Subcutaneous abdominal adipose tissue (tissue), 5 donors: ENCODE measurements around the gene PSMC3.
A peak's percentile ranks its signal among the peaks of the same experiment; 100 is the strongest.

Experiments
- H3K27ac ChIP-seq: one replicate; pipeline ENCODE4 v1.7.0; 2013; ENCODE audit warnings: low read depth, mild to moderate bottlenecking, inconsistent platforms, low read length, moderate library complexity
- H3K27me3 ChIP-seq, 5 donors: one replicate each; pipeline ENCODE4 v1.7.0; 2013; ENCODE audit warnings: low read length in 5 of 5, inconsistent platforms in 1 of 5; ENCODE audit not compliant: control insufficient read depth in 5 of 5, insufficient read depth in 4 of 5
- H3K36me3 ChIP-seq, 5 donors: one replicate each; pipeline ENCODE4 v1.7.0; 2013; ENCODE audit warnings: low read length in 5 of 5; ENCODE audit not compliant: control insufficient read depth in 5 of 5, insufficient read depth in 5 of 5
- H3K4me1 ChIP-seq, 5 donors: one replicate each; pipeline ENCODE4 v1.7.0; 2013; ENCODE audit warnings: low read length in 5 of 5, mild to moderate bottlenecking in 3 of 5, moderate library complexity in 1 of 5; ENCODE audit not compliant: control insufficient read depth in 5 of 5, insufficient read depth in 5 of 5
- H3K4me3 ChIP-seq, 5 donors: one replicate each; pipeline ENCODE4 v1.7.0; 2013; ENCODE audit warnings: low read length in 5 of 5, low read depth in 1 of 5
- H3K9ac ChIP-seq, 5 donors: one replicate each; pipeline ENCODE4 v1.7.0; 2013; ENCODE audit warnings: low read length in 5 of 5, mild to moderate bottlenecking in 4 of 5, moderate library complexity in 3 of 5
- H3K9me3 ChIP-seq, 5 donors: one replicate each; pipeline ENCODE4 v1.7.0; 2013; ENCODE audit warnings: low read length in 5 of 5; ENCODE audit not compliant: control insufficient read depth in 5 of 5
- donor health status: healthy.
- donor health status: healthy.
- donor health status: healthy.
- donor health status: healthy.
- donor health status: healthy.

Gene PSMC3

GRCh38 chr11:47406896-47407745 is 19.1 kb downstream of the PSMC3 start:
- Histone ChIP-seq H3K4me3 (peak overlapping the region; percentile 68 to 83 (median 71)), H3K27ac (peak overlapping the region; percentile 93), H3K36me3 (peaks cover 0 to 16% (median 9%) of the 10 kb centered on the region in 5 donors), H3K9me3 (no peaks in the 10 kb centered on the region), H3K9ac (peak overlapping the region; percentile 59 to 93 (median 78)), H3K4me1 (peaks cover 8 to 36% (median 30%) of the 10 kb centered on the region in 5 donors), H3K27me3 (no peaks in the 10 kb centered on the region)

- no peak overlapping the region for H3K27ac ChIP-seq
- H3K4me1 ChIP-seq = peaks cover 4 to 31% (median 28%) of the 10 kb centered on the region in 5 donors
- H3K4me3 ChIP-seq = no peak overlapping the region
- no peaks in the 10 kb centered on the region for H3K36me3 ChIP-seq
- peak overlapping the region in 2 of 5 donors; percentile 12 to 21 for H3K9ac ChIP-seq
- H3K27me3 ChIP-seq = peaks cover 0 to 3% (median 0%) of the 10 kb centered on the region in 5 donors
- H3K9me3 ChIP-seq = no peaks in the 10 kb centered on the region
Observed at GRCh38 chr11:47403571-47403970, 22.7 kb downstream of the PSMC3 start.

- H3K9ac ChIP-seq = peak overlapping the region in 1 of 5 donors; percentile 21
- no peaks in the 10 kb centered on the region for H3K9me3 ChIP-seq
Observed at GRCh38 chr11:47403135-47403534, 23.1 kb downstream of the PSMC3 start.

GRCh38 chr11:47400768-47401279 is 25.4 kb downstream of the PSMC3 start:
- peak overlapping the region in 2 of 5 donors; percentile 20 to 25 for H3K9ac ChIP-seq
- peaks cover 0 to 3% (median 0%) of the 10 kb centered on the region in 5 donors for H3K27me3 ChIP-seq
- peak overlapping the region in 2 of 5 donors; percentile 55 to 60 for H3K4me3 ChIP-seq
- H3K27ac ChIP-seq = peak overlapping the region; percentile 35
- H3K4me1 ChIP-seq = peaks cover 0 to 23% (median 15%) of the 10 kb centered on the region in 5 donors
- H3K9me3 ChIP-seq = no peaks in the 10 kb centered on the region
- H3K36me3 ChIP-seq = no peaks in the 10 kb centered on the region

More at GRCh38 chr11:47403135-47403534, 23.1 kb downstream of the PSMC3 start:
- peaks cover 0 to 3% (median 0%) of the 10 kb centered on the region in 5 donors for H3K27me3 ChIP-seq
- no peak overlapping the region for H3K27ac ChIP-seq
- no peak overlapping the region for H3K4me3 ChIP-seq
- H3K4me1 ChIP-seq = peaks cover 4 to 31% (median 28%) of the 10 kb centered on the region in 5 donors
- H3K36me3 ChIP-seq = no peaks in the 10 kb centered on the region

- no peaks in the 10 kb centered on the region for H3K9me3 ChIP-seq
- peak overlapping the region; percentile 35 for H3K27ac ChIP-seq
- H3K4me3 ChIP-seq = peak overlapping the region; percentile 50 to 64 (median 60)
- H3K9ac ChIP-seq = peak overlapping the region in 3 of 5 donors; percentile 53 to 77 (median 64)
- no peaks in the 10 kb centered on the region for H3K36me3 ChIP-seq
- H3K4me1 ChIP-seq = peaks cover 0 to 30% (median 21%) of the 10 kb centered on the region in 5 donors
- peaks cover 0 to 3% (median 0%) of the 10 kb centered on the region in 5 donors for H3K27me3 ChIP-seq
Observed at GRCh38 chr11:47399860-47400767, 26.1 kb downstream of the PSMC3 start.

- Histone ChIP-seq H3K36me3 (no peaks in the 10 kb centered on the region), H3K9me3 (no peaks in the 10 kb centered on the region), H3K4me1 (peaks cover 0 to 44% (median 28%) of the 10 kb centered on the region in 5 donors), H3K27ac (no peak overlapping the region), H3K27me3 (peaks cover 0 to 3% (median 0%) of the 10 kb centered on the region in 5 donors), H3K9ac (no peak overlapping the region), H3K4me3 (no peak overlapping the region)
Observed at GRCh38 chr11:47398551-47398950, 27.7 kb downstream of the PSMC3 start.

- H3K9me3 ChIP-seq = no peaks in the 10 kb centered on the region
- H3K4me3 ChIP-seq = no peak overlapping the region
- no peak overlapping the region for H3K27ac ChIP-seq
- H3K9ac ChIP-seq = no peak overlapping the region
- H3K4me1 ChIP-seq = peaks cover 0 to 48% (median 31%) of the 10 kb centered on the region in 5 donors
- H3K27me3 ChIP-seq = peaks cover 0 to 3% (median 0%) of the 10 kb centered on the region in 5 donors
- H3K36me3 ChIP-seq = no peaks in the 10 kb centered on the region
Observed at GRCh38 chr11:47398011-47398410, 28.2 kb downstream of the PSMC3 start.

GRCh38 chr11:47396049-47396320 is 30.3 kb downstream of the PSMC3 start:
- Histone ChIP-seq H3K36me3 (no peaks in the 10 kb centered on the region), H3K9me3 (no peaks in the 10 kb centered on the region), H3K9ac (peak overlapping the region in 3 of 5 donors; percentile 65 to 83 (median 81)), H3K27me3 (peaks cover 0 to 3% (median 0%) of the 10 kb centered on the region in 5 donors), H3K27ac (peak overlapping the region; percentile 88), H3K4me3 (no peak overlapping the region), H3K4me1 (peaks cover 0 to 62% (median 37%) of the 10 kb centered on the region in 5 donors)

GRCh38 chr11:47395223-47396048 is 30.8 kb downstream of the PSMC3 start:
- Histone ChIP-seq H3K27ac (peak overlapping the region; percentile 88), H3K27me3 (peaks cover 0 to 3% (median 0%) of the 10 kb centered on the region in 5 donors), H3K4me1 (peaks cover 0 to 61% (median 37%) of the 10 kb centered on the region in 5 donors), H3K9me3 (no peaks in the 10 kb centered on the region), H3K9ac (peak overlapping the region in 4 of 5 donors; percentile 64 to 83 (median 73)), H3K36me3 (no peaks in the 10 kb centered on the region), H3K4me3 (peak overlapping the region in 3 of 5 donors; percentile 22 to 40 (median 34))
